ENCODE measurements around the gene FXYD2.

- TF ChIP-seq EZH2 (IDR thresholded peaks at IDR 0.05; ENCODE audit: borderline replicate concordance, control insufficient read depth, low read depth, low read length), result no peak
- TF ChIP-seq EP300 (IDR thresholded peaks at IDR 0.05; ENCODE audit: borderline replicate concordance in 1 of 2, control insufficient read depth in 1 of 2, low read depth in 2 of 2, low read length in 2 of 2), result no peak
- TF ChIP-seq CTCF (IDR thresholded peaks at IDR 0.05 in 2 of 3, conservative IDR thresholded peaks at IDR 0.05 in 1 of 3; ENCODE audit: control insufficient read depth in 2 of 3, extremely low read depth in 1 of 3, insufficient read depth in 1 of 3, low read depth in 3 of 3, low read length in 3 of 3), result no peak
- no peak for TF ChIP-seq POLR2A (IDR thresholded peaks at IDR 0.05; ENCODE audit: low read depth, low read length)
- TF ChIP-seq SIN3A (IDR thresholded peaks at IDR 0.05; ENCODE audit: low read depth, low read length), result no peak
- TF ChIP-seq ZZZ3 (IDR thresholded peaks at IDR 0.05; ENCODE audit: control insufficient read depth, insufficient read length, low read depth), result no peak
- TF ChIP-seq POU2F2 (IDR thresholded peaks at IDR 0.05; ENCODE audit: borderline replicate concordance, low read depth, low read length), result no peak
- no peak for TF ChIP-seq FOXK2 (IDR thresholded peaks at IDR 0.05)
- TF ChIP-seq USF1 (IDR thresholded peaks at IDR 0.05; ENCODE audit: borderline replicate concordance, extremely low read length, insufficient read depth, low read depth, low read length), result no peak
Measured at GRCh38 chr11:117820071-117820470, 4.5 kb downstream of the FXYD2 start.
